Suprapubic skin (tissue), 4 donors: ENCODE data around the gene ALDOC. TPM values are rescaled to one million over a fixed set of nuclear protein-coding genes. Genes with fewer than 3 reads are reported as not detected.

Experiments
- DNase-seq, 2 donors: peaks; one replicate each; pipeline ENCODE4 v3.0.0-alpha.2; 2019; ENCODE audit warnings: low spot score in 2 of 2
- H3K27ac ChIP-seq: fragments of 200-600 bp; sonication (generic); one replicate; pipeline ENCODE4 v1.5.1; 2019
- H3K27me3 ChIP-seq: fragments of 200-600 bp; sonication (generic); one replicate; pipeline ENCODE4 v1.5.1; 2019
- H3K36me3 ChIP-seq: fragments of 200-600 bp; sonication (generic); one replicate; pipeline ENCODE4 v1.5.1; 2019
- H3K4me1 ChIP-seq: fragments of 200-600 bp; sonication (generic); one replicate; pipeline ENCODE4 v1.5.1; 2019
- H3K4me3 ChIP-seq: fragments of 200-600 bp; sonication (generic); one replicate; pipeline ENCODE4 v1.5.1; 2019; ENCODE audit warnings: mild to moderate bottlenecking
- H3K9me3 ChIP-seq: fragments of 200-600 bp; sonication (generic); one replicate; pipeline ENCODE4 v1.5.1; 2019
- EP300 ChIP-seq: sonication (generic); formaldehyde crosslinking; IDR thresholded peaks from one replicate; pipeline ENCODE4 v1.6.1; 2017; ENCODE audit warnings: antibody characterized with exemption
- POLR2A ChIP-seq, 2 donors: fragments of 450-650 bp; IDR thresholded peaks; one replicate each; pipeline ENCODE4 v1.6.1; 2017; ENCODE audit warnings: antibody characterized with exemption in 2 of 2, mild to moderate bottlenecking in 2 of 2, moderate library complexity in 2 of 2
- POLR2AphosphoS5 ChIP-seq, 3 donors: sonication (generic); formaldehyde crosslinking; IDR thresholded peaks; one replicate each; pipeline ENCODE4 v1.6.1; 2017; ENCODE audit warnings: antibody characterized with exemption in 3 of 3
- WGBS: methylation state at CpG from one replicate; pipeline ENCODE4 v1.1.5; 2018; 5-methylcytosine and 5-hydroxymethylcytosine counted together
- total RNA-seq, 4 donors: library from RNA; depleted of rRNA; stranded (reverse); fragments of >200 nt; gene quantifications; one replicate each; pipeline ENCODE4 v1.1.0, GENCODE V29; 2016
- TF ChIP-seq, protein P1 (sequence below), 2 donors: fragments of 200-600 bp in 1 of 2; fragments of 450-650 bp in 1 of 2; sonication (generic) in 1 of 2; IDR thresholded peaks; one replicate each; pipeline ENCODE4 v1.5.1; 2016 to 2019; ENCODE audit warnings: antibody characterized with exemption in 2 of 2, mild to moderate bottlenecking in 1 of 2, moderate library complexity in 1 of 2

The ALDOC gene
- total RNA-seq, 4 donors from 2014 or later = 33.0 to 103 (median 62.6) TPM

DNA sequence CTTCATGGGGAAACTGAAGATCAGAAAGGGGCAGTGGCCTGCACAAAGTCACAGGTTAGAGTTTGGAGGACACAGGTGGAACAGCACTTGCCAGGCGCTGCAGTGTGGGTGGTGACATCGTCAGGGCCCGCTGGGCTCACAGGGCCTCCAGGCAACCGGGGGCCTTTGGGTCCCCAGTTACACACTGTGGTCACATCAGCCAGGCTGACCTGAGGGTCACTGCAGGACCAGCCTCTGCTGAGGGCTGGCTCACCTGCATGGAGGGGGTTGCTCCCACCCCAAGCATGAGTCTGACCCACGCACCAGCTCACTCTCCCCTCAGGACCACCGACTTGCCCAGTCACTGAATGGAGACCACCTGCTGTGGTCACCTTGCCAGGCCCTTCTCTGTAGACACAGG, 53.5 kb downstream of the ALDOC start:
- Histone ChIP-seq H3K4me3 (no peak overlapping the region), H3K27ac (no peak overlapping the region), H3K4me1 (peaks cover 36% of the 10 kb centered on the region), H3K9me3 (no peaks in the 10 kb centered on the region), H3K36me3 (no peaks in the 10 kb centered on the region), H3K27me3 (no peaks in the 10 kb centered on the region)
- no peak for DNase-seq
- 79% methylated on average over 2 of the region's 6 CpGs for WGBS
- no peak for TF ChIP-seq EP300
- TF ChIP-seq POLR2A (IDR thresholded peaks at IDR 0.05) = no peak
- no peak for TF ChIP-seq POLR2AphosphoS5 (IDR thresholded peaks at IDR 0.05)
- TF ChIP-seq, protein P1, sequence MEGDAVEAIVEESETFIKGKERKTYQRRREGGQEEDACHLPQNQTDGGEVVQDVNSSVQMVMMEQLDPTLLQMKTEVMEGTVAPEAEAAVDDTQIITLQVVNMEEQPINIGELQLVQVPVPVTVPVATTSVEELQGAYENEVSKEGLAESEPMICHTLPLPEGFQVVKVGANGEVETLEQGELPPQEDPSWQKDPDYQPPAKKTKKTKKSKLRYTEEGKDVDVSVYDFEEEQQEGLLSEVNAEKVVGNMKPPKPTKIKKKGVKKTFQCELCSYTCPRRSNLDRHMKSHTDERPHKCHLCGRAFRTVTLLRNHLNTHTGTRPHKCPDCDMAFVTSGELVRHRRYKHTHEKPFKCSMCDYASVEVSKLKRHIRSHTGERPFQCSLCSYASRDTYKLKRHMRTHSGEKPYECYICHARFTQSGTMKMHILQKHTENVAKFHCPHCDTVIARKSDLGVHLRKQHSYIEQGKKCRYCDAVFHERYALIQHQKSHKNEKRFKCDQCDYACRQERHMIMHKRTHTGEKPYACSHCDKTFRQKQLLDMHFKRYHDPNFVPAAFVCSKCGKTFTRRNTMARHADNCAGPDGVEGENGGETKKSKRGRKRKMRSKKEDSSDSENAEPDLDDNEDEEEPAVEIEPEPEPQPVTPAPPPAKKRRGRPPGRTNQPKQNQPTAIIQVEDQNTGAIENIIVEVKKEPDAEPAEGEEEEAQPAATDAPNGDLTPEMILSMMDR (IDR thresholded peaks at IDR 0.05) = no peak

Other genes starting within 250 kb of the ALDOC start
- gene IFT20, start 241.4 kb downstream of the ALDOC start, total RNA-seq = 10 to 100 TPM; 31.5 to 52.1 (median 32.9) TPM
- 10 to 100 TPM; 51.5 to 81.3 (median 66.4) TPM for gene TNFAIP1, start 241.1 kb downstream of the ALDOC start, total RNA-seq
- gene POLDIP2, start 219.4 kb downstream of the ALDOC start, total RNA-seq = 100 to 1,000 TPM in 1 of 4 donors, 10 to 100 TPM in 3; 52.9 to 103 (median 86.0) TPM
- gene SEBOX, start 211.7 kb downstream of the ALDOC start, total RNA-seq = not detected
- gene VTN, start 206.6 kb downstream of the ALDOC start, total RNA-seq = 1 to 10 TPM in 1 of 4 donors, under 1 TPM in 2, not detected in 1; 0.42 to 4.2 (median 0.42) TPM
- gene SARM1, start 205.2 kb downstream of the ALDOC start, total RNA-seq = 10 to 100 TPM in 2 of 4 donors, 1 to 10 TPM in 2; 4.0 to 17.7 (median 11.6) TPM
- gene SLC46A1, start 170.7 kb downstream of the ALDOC start, total RNA-seq = 1 to 10 TPM; 2.1 to 8.5 (median 3.5) TPM
- gene SLC13A2, start 103.3 kb downstream of the ALDOC start, total RNA-seq = 10 to 100 TPM in 3 of 4 donors, 1 to 10 TPM in 1; 9.7 to 22.0 (median 14.8) TPM
- 10 to 100 TPM; 37.4 to 48.3 (median 38.3) TPM for gene FOXN1, start 70.5 kb downstream of the ALDOC start, total RNA-seq
- 10 to 100 TPM; 29.0 to 36.2 (median 32.6) TPM for gene UNC119, start 24.3 kb downstream of the ALDOC start, total RNA-seq
- 10 to 100 TPM; 38.1 to 76.4 (median 59.2) TPM for gene PIGS, start 5.4 kb downstream of the ALDOC start, total RNA-seq
- 10 to 100 TPM in 1 of 4 donors, 1 to 10 TPM in 3; 5.7 to 13.5 (median 7.0) TPM for gene SPAG5, start 22.1 kb upstream of the ALDOC start, total RNA-seq
- gene RSKR, start 37.3 kb upstream of the ALDOC start, total RNA-seq = 10 to 100 TPM in 3 of 4 donors, 1 to 10 TPM in 1; 3.5 to 43.7 (median 15.2) TPM
- 100 to 1,000 TPM in 3 of 4 donors, 10 to 100 TPM in 1; 82.7 to 139 (median 125) TPM for gene BLTP2, start 68.3 kb upstream of the ALDOC start, total RNA-seq
- gene SDF2, start 85.0 kb upstream of the ALDOC start, total RNA-seq = 10 to 100 TPM; 35.8 to 50.3 (median 36.3) TPM
- 100 to 1,000 TPM in 1 of 4 donors, 10 to 100 TPM in 3; 41.1 to 123 (median 57.2) TPM for gene SUPT6H, start 85.3 kb upstream of the ALDOC start, total RNA-seq
- 1 to 10 TPM in 1 of 4 donors, under 1 TPM in 1, not detected in 2; 0.36 to 6.2 TPM for gene PROCA1, start 135.0 kb upstream of the ALDOC start, total RNA-seq
- 10 to 100 TPM; 60.7 to 96.1 (median 77.6) TPM for gene RAB34, start 141.0 kb upstream of the ALDOC start, total RNA-seq
- gene RPL23A, start 143.1 kb upstream of the ALDOC start, total RNA-seq = 100 to 1,000 TPM; 528 to 947 (median 789) TPM
- 10 to 100 TPM in 3 of 4 donors, 1 to 10 TPM in 1; 6.9 to 25.0 (median 17.0) TPM for gene TLCD1, start 149.3 kb upstream of the ALDOC start, total RNA-seq
- 1 to 10 TPM; 1.9 to 8.1 (median 6.0) TPM for gene NEK8, start 151.9 kb upstream of the ALDOC start, total RNA-seq
- gene TRAF4, start 167.1 kb upstream of the ALDOC start, total RNA-seq = 10 to 100 TPM; 26.7 to 38.4 (median 35.3) TPM